HUES64 (cell line): ENCODE measurements around the gene KMT5C.

Experiments
- H3K27ac ChIP-seq: 2 replicates; pipeline ENCODE4 v1.7.0; 2013; ENCODE audit warnings: low read depth, low read length, inconsistent platforms
- H3K27me3 ChIP-seq: 2 replicates; pipeline ENCODE4 v1.6.1; 2013; ENCODE audit warnings: mild to moderate bottlenecking, low read length; ENCODE audit not compliant: insufficient read depth
- H3K36me3 ChIP-seq: 2 replicates; pipeline ENCODE4 v1.6.1; 2013; ENCODE audit warnings: mild to moderate bottlenecking, low read length; ENCODE audit not compliant: insufficient read depth
- H3K4me1 ChIP-seq: 2 replicates; pipeline ENCODE4 v1.6.1; 2013; ENCODE audit warnings: mild to moderate bottlenecking, low read length, moderate library complexity; ENCODE audit not compliant: insufficient read depth
- H3K4me3 ChIP-seq: 2 replicates; pipeline ENCODE4 v1.5.1; 2013; ENCODE audit warnings: mild to moderate bottlenecking, low read length, moderate library complexity
- H3K9ac ChIP-seq: 2 replicates; pipeline ENCODE4 v1.6.1; 2013; ENCODE audit warnings: mild to moderate bottlenecking, low read depth, low read length
- H3K9me3 ChIP-seq: 2 replicates; pipeline ENCODE4 v1.6.1; 2013; ENCODE audit warnings: low read depth, low read length; ENCODE audit not compliant: insufficient read depth
- WGBS: fragments of 150-250, 120-280 bp; methylation state at CpG from one replicate; pipeline ENCODE4 v1.1.7; 2013; ENCODE audit warnings: missing lambda C conversion rate; 5-methylcytosine and 5-hydroxymethylcytosine counted together

The KMT5C gene

GRCh38 chr19:55348317-55349034, 8.8 kb downstream of the KMT5C start:
- peak overlapping the region; percentile 95; the same call in 1 of the 2 replicates for H3K27ac ChIP-seq
- no peaks in the 10 kb centered on the region for H3K9me3 ChIP-seq
- H3K4me3 ChIP-seq = peak overlapping the region; percentile 28
- 19% methylated on average over 21 of the region's 22 CpGs for WGBS
- H3K36me3 ChIP-seq = peaks cover 4% of the 10 kb centered on the region
- H3K4me1 ChIP-seq = peaks cover 25% of the 10 kb centered on the region
- H3K9ac ChIP-seq = peak overlapping the region; percentile 38; the same call in 1 of the 2 replicates
- H3K27me3 ChIP-seq = peaks cover 22% of the 10 kb centered on the region

GRCh38 chr19:55350620-55351315, 11.1 kb downstream of the KMT5C start:
- no peaks in the 10 kb centered on the region for H3K9me3 ChIP-seq
- peaks cover 25% of the 10 kb centered on the region for H3K4me1 ChIP-seq
- H3K4me3 ChIP-seq = no peak overlapping the region
- H3K27ac ChIP-seq = no peak overlapping the region
- peaks cover 38% of the 10 kb centered on the region for H3K27me3 ChIP-seq
- WGBS = 93% methylated on average over 11 of the region's 11 CpGs
- H3K36me3 ChIP-seq = no peaks in the 10 kb centered on the region
- no peak overlapping the region for H3K9ac ChIP-seq

- Histone ChIP-seq H3K27ac (no peak overlapping the region), H3K9me3 (no peaks in the 10 kb centered on the region), H3K27me3 (peaks cover 46% of the 10 kb centered on the region), H3K36me3 (no peaks in the 10 kb centered on the region), H3K4me1 (peaks cover 25% of the 10 kb centered on the region), H3K9ac (no peak overlapping the region), H3K4me3 (no peak overlapping the region)
- 89% methylated on average over 6 of the region's 6 CpGs for WGBS
Measured at GRCh38 chr19:55352040-55352439, 12.4 kb downstream of the KMT5C start.

- Histone ChIP-seq H3K36me3 (no peaks in the 10 kb centered on the region), H3K27me3 (peaks cover 50% of the 10 kb centered on the region), H3K9ac (no peak overlapping the region), H3K4me1 (peaks cover 25% of the 10 kb centered on the region), H3K27ac (no peak overlapping the region), H3K9me3 (no peaks in the 10 kb centered on the region), H3K4me3 (0 out of 2 replicates have a peak overlapping the region, but pooled peaks have one; percentile 64)
- 73% methylated on average over 25 of the region's 25 CpGs for WGBS
Measured at GRCh38 chr19:55352549-55353145, 13.0 kb downstream of the KMT5C start.

GRCh38 chr19:55353356-55353802, 13.7 kb downstream of the KMT5C start:
- no peaks in the 10 kb centered on the region for H3K9me3 ChIP-seq
- no peak overlapping the region for H3K27ac ChIP-seq
- 10% methylated on average over 24 of the region's 24 CpGs for WGBS
- H3K27me3 ChIP-seq = peaks cover 50% of the 10 kb centered on the region
- peak overlapping the region; percentile 1; the same call in 1 of the 2 replicates for H3K9ac ChIP-seq
- no peaks in the 10 kb centered on the region for H3K36me3 ChIP-seq
- H3K4me3 ChIP-seq = peak overlapping the region; percentile 64
- H3K4me1 ChIP-seq = peaks cover 18% of the 10 kb centered on the region

- H3K36me3 ChIP-seq = no peaks in the 10 kb centered on the region
- H3K9ac ChIP-seq = peak overlapping the region; percentile 1; the same call in 1 of the 2 replicates
- H3K4me1 ChIP-seq = 0 out of 2 replicates have a peak, but pooled peaks cover 11% of the 10 kb centered on the region
- peak overlapping the region; percentile 64 for H3K4me3 ChIP-seq
- H3K9me3 ChIP-seq = no peaks in the 10 kb centered on the region
- 2% methylated on average over 72 of the region's 72 CpGs for WGBS
- H3K27me3 ChIP-seq = peaks cover 50% of the 10 kb centered on the region
- no peak overlapping the region for H3K27ac ChIP-seq
Measured at GRCh38 chr19:55353803-55354697, 14.4 kb downstream of the KMT5C start.

- Histone ChIP-seq H3K9ac (peak within 1 kb of the TSS; percentile 1; the same call in 1 of the 2 replicates), H3K36me3 (no peaks in the 10 kb centered on the region), H3K9me3 (no peaks in the 10 kb centered on the region), H3K4me1 (0 out of 2 replicates have a peak, but pooled peaks cover 11% of the 10 kb centered on the region), H3K4me3 (peak within 1 kb of the TSS; percentile 64), H3K27me3 (peaks cover 50% of the 10 kb centered on the region), H3K27ac (no peak within 1 kb of the TSS)
- 3% methylated on average over 29 of the region's 43 CpGs for WGBS
Measured at GRCh38 chr19:55354698-55355212, 15.1 kb downstream of the KMT5C start, which contains the start of gene COX6B2. Gene COX6B2, minus strand, starts transcription at chr19:55354719. Its CDS starts 198 bp downstream, at chr19:55354521.

GRCh38 chr19:55355213-55355821, 15.6 kb downstream of the KMT5C start:
- H3K27me3 ChIP-seq = peaks cover 50% of the 10 kb centered on the region
- H3K36me3 ChIP-seq = no peaks in the 10 kb centered on the region
- no peaks in the 10 kb centered on the region for H3K9me3 ChIP-seq
- 42% methylated on average over 12 of the region's 13 CpGs for WGBS
- no peak overlapping the region for H3K4me3 ChIP-seq
- H3K9ac ChIP-seq = no peak overlapping the region
- no peak overlapping the region for H3K27ac ChIP-seq
- 0 out of 2 replicates have a peak, but pooled peaks cover 7% of the 10 kb centered on the region for H3K4me1 ChIP-seq

- Histone ChIP-seq H3K4me1 (no peaks in the 10 kb centered on the region), H3K36me3 (no peaks in the 10 kb centered on the region), H3K27me3 (peaks cover 28% of the 10 kb centered on the region), H3K27ac (no peak overlapping the region), H3K9me3 (no peaks in the 10 kb centered on the region), H3K9ac (no peak overlapping the region), H3K4me3 (no peak overlapping the region)
- WGBS = 92% methylated on average over 19 of the region's 19 CpGs
Measured at GRCh38 chr19:55358493-55358892, 18.8 kb downstream of the KMT5C start.
